H9 (cell line): ENCODE measurements around the gene ARHGAP10. TPM values are rescaled to one million over a fixed set of nuclear protein-coding genes. Genes with fewer than 3 reads are reported as not detected.
A peak's percentile ranks its signal among the peaks of the same experiment; 100 is the strongest.

Source experiments
- DNase-seq: peaks from one replicate; pipeline ENCODE4 v3.0.0-alpha.2; 2017
- H2AFZ ChIP-seq: one replicate; pipeline ENCODE4 v1.6.1; 2013; ENCODE audit warnings: mild to moderate bottlenecking, low read length, control low read depth, moderate library complexity
- H2AK5ac ChIP-seq: 2 replicates; pipeline ENCODE4 v1.6.1; 2013; ENCODE audit warnings: low read length, control low read depth, mixed read lengths; ENCODE audit not compliant: insufficient read length
- H2BK120ac ChIP-seq: one replicate; pipeline ENCODE4 v1.6.1; 2013; ENCODE audit warnings: low read depth, mild to moderate bottlenecking, low read length, control low read depth, inconsistent platforms; ENCODE audit not compliant: poor library complexity, severe bottlenecking
- H2BK12ac ChIP-seq: 2 replicates; pipeline ENCODE4 v1.6.1; 2013; ENCODE audit warnings: low read length, control low read depth, mixed read lengths, low read depth; ENCODE audit not compliant: insufficient read length
- H2BK15ac ChIP-seq: 2 replicates; pipeline ENCODE4 v1.6.1; 2013; ENCODE audit warnings: low read depth, low read length, control low read depth
- H2BK20ac ChIP-seq: one replicate; pipeline ENCODE4 v1.6.1; 2013; ENCODE audit warnings: low read depth, mild to moderate bottlenecking, low read length, control low read depth, inconsistent platforms; ENCODE audit not compliant: poor library complexity, severe bottlenecking
- H2BK5ac ChIP-seq: 2 replicates; pipeline ENCODE4 v1.6.1; 2013; ENCODE audit warnings: low read length, control low read depth, mixed read lengths; ENCODE audit not compliant: insufficient read length
- H3K14ac ChIP-seq: 2 replicates; pipeline ENCODE4 v1.6.1; 2013; ENCODE audit warnings: low read length, control low read depth; ENCODE audit not compliant: insufficient read depth
- H3K18ac ChIP-seq: 2 replicates; pipeline ENCODE4 v1.6.1; 2013; ENCODE audit warnings: low read depth, mild to moderate bottlenecking, mixed read lengths, low read length, control low read depth; ENCODE audit not compliant: insufficient read length
- H3K23ac ChIP-seq: 2 replicates; pipeline ENCODE4 v1.6.1; 2013; ENCODE audit warnings: low read length, control low read depth, mixed read lengths, low read depth; ENCODE audit not compliant: insufficient read length
- H3K23me2 ChIP-seq: 2 replicates; pipeline ENCODE4 v1.6.1; 2013; ENCODE audit warnings: low read depth, mild to moderate bottlenecking, mixed read lengths, low read length, control low read depth; ENCODE audit not compliant: insufficient read length, poor library complexity, severe bottlenecking
- H3K27ac ChIP-seq: 2 replicates; pipeline ENCODE4 v1.5.1; 2013; ENCODE audit warnings: low read length, control low read depth, mixed read lengths, low read depth; ENCODE audit not compliant: insufficient read length
- H3K27me3 ChIP-seq: 2 replicates; pipeline ENCODE4 v1.6.1; 2013; ENCODE audit warnings: low read length, control low read depth, inconsistent platforms; ENCODE audit not compliant: insufficient read depth
- H3K4ac ChIP-seq: 2 replicates; pipeline ENCODE4 v1.6.1; 2013; ENCODE audit warnings: low read depth, mild to moderate bottlenecking, control low read depth, inconsistent platforms, low read length, moderate library complexity
- H3K4me1 ChIP-seq: 2 replicates; pipeline ENCODE4 v1.6.1; 2013; ENCODE audit warnings: low read length, control low read depth, inconsistent platforms; ENCODE audit not compliant: insufficient read depth
- H3K4me2 ChIP-seq: 2 replicates; pipeline ENCODE4 v1.6.1; 2013; ENCODE audit warnings: low read length, control low read depth, mixed read lengths; ENCODE audit not compliant: insufficient read length, insufficient read depth
- H3K56ac ChIP-seq: 2 replicates; pipeline ENCODE4 v1.6.1; 2013; ENCODE audit warnings: low read depth, mild to moderate bottlenecking, mixed read lengths, low read length, control low read depth; ENCODE audit not compliant: insufficient read length
- H3K79me1 ChIP-seq: 2 replicates; pipeline ENCODE4 v1.6.1; 2013; ENCODE audit warnings: low read depth, mild to moderate bottlenecking, moderate library complexity, low read length, control low read depth, inconsistent platforms; ENCODE audit not compliant: insufficient read depth, poor library complexity, severe bottlenecking
- H3K79me2 ChIP-seq: 2 replicates; pipeline ENCODE4 v1.6.1; 2013; ENCODE audit warnings: low read length, control low read depth, inconsistent platforms; ENCODE audit not compliant: insufficient read depth
- H3K9ac ChIP-seq: 2 replicates; pipeline ENCODE4 v1.6.1; 2013; ENCODE audit warnings: low read length, control low read depth, mixed read lengths; ENCODE audit not compliant: insufficient read length; ENCODE audit errors: extremely low read depth
- H3K9me3 ChIP-seq: one replicate; pipeline ENCODE4 v1.6.1; 2013; ENCODE audit warnings: low read depth, low read length, inconsistent platforms; ENCODE audit not compliant: control insufficient read depth
- H3T11ph ChIP-seq: one replicate; pipeline ENCODE4 v1.6.1; 2013; ENCODE audit warnings: mild to moderate bottlenecking, low read length, control low read depth, inconsistent platforms
- H4K20me1 ChIP-seq: one replicate; pipeline ENCODE4 v1.6.1; 2013; ENCODE audit not compliant: control insufficient read depth, insufficient read length, insufficient read depth
- H4K5ac ChIP-seq: 2 replicates; pipeline ENCODE4 v1.6.1; 2013; ENCODE audit warnings: low read depth, mild to moderate bottlenecking, mixed read lengths, low read length, control low read depth; ENCODE audit not compliant: insufficient read length
- H4K8ac ChIP-seq: replicated peaks from 2 replicates; pipeline ENCODE4 v1.6.1; 2013; ENCODE audit warnings: low read length, control low read depth, mixed read lengths, low read depth; ENCODE audit not compliant: insufficient read length
- H4K91ac ChIP-seq: 2 replicates; pipeline ENCODE4 v1.6.1; 2013; ENCODE audit warnings: low read depth, mild to moderate bottlenecking, moderate library complexity, mixed read lengths, low read length, control low read depth; ENCODE audit not compliant: insufficient read length
- H3K27ac Mint-ChIP-seq, 3 experiments: 2 replicates in 2 of 3; 3 replicates in 1 of 3; pipeline ENCODE4 v1.8.0; 2020 to 2021; ENCODE audit warnings: mixed read lengths in 3 of 3, mild to moderate bottlenecking in 1 of 3, moderate library complexity in 1 of 3
- H3K27me3 Mint-ChIP-seq: 2 replicates; pipeline ENCODE4 v1.8.0; 2021; ENCODE audit warnings: low read depth, mild to moderate bottlenecking, moderate library complexity, mixed read lengths
- H3K36me3 Mint-ChIP-seq, 3 experiments: 2 replicates in 2 of 3; 3 replicates in 1 of 3; pipeline ENCODE4 v1.8.0; 2020 to 2021; ENCODE audit warnings: low read depth in 3 of 3, mixed read lengths in 3 of 3; ENCODE audit not compliant: insufficient read depth in 1 of 3
- H3K4me1 Mint-ChIP-seq, 2 experiments: 2 replicates each; pipeline ENCODE4 v1.8.0; 2020; ENCODE audit warnings: mixed read lengths in 2 of 2
- H3K4me3 Mint-ChIP-seq, 2 experiments: 2 replicates in 1 of 2; 3 replicates in 1 of 2; pipeline ENCODE4 v1.8.0; 2020 to 2021; ENCODE audit warnings: mild to moderate bottlenecking in 2 of 2, mixed read lengths in 2 of 2, moderate library complexity in 1 of 2
- H3K9me3 Mint-ChIP-seq, 2 experiments: 2 replicates in 1 of 2; 3 replicates in 1 of 2; pipeline ENCODE4 v1.8.0; 2020; ENCODE audit warnings: mild to moderate bottlenecking in 2 of 2, mixed read lengths in 2 of 2, moderate library complexity in 1 of 2
- WGBS: extraction: QIAGEN DNeasy Blood & Tissue Kit; methylation state at CpG from one replicate; pipeline ENCODE4 v1.1.7; 2013; ENCODE audit warnings: missing lambda C conversion rate, low lambda C conversion rate, mixed read lengths; ENCODE audit not compliant: insufficient read length; ENCODE audit errors: extremely low coverage; 5-methylcytosine and 5-hydroxymethylcytosine counted together
- total RNA-seq: library from RNA; stranded (reverse); gene quantifications from 2 replicates; pipeline ENCODE4 v1.2.1, GENCODE V29; 2021
- TF ChIP-seq, protein P1 (sequence below): fragments of 200-600 bp; sonication (generic); conservative IDR thresholded peaks from 3 replicates; pipeline ENCODE4 v1.8.0; 2021; ENCODE audit warnings: antibody characterized with exemption, mild to moderate bottlenecking

ARHGAP10 gene
- total RNA-seq, 1 experiment from 2014 or later, result 7.8 TPM

DNA sequence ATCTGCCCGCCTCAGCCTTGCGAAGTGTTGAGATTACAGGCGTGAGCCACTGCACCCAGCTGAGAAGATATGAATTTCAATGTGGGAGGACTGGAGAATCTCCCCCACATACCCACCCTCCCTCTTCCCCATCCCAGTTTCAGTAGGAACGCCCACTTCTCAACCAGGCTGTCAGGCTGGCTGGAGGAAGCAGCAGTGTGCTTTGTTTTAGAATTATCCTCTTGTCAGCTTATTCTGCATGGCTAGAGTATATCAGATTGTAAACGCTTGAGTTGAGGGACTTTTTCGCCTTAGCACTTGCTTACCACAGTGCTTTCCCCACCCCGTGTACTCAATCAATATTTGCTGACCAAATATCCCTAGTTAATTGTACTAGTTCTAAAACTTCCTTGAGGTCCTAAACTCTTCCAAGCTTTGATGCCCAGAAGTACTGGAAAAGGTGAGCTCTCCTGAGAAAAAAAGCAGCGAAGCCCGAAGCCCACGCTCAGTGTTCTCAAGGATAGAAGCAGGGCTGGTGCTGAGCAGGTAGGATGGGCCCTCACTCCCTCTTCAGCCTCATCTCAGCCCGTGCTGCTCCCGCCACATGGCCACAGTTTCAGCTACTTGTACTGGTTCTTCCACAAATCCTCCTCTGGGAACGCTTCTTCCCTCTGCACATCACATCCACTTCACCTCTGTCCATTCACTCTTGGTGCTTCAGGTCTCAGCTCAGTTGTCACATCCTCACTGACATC is 7.3 kb upstream of the ARHGAP10 start:
- DNase-seq, result no peak
- H3K79me1 ChIP-seq, result no peaks in the 10 kb centered on the region
- no peak overlapping the region for H2BK15ac ChIP-seq
- no peak overlapping the region for H3K23ac ChIP-seq
- no peak overlapping the region for H4K91ac ChIP-seq
- no peak overlapping the region for H3K4me3 Mint-ChIP-seq
- H3K4me2 ChIP-seq, result no peak overlapping the region
- no peaks in the 10 kb centered on the region for H3K23me2 ChIP-seq
- no peaks in the 10 kb centered on the region for H4K20me1 ChIP-seq
- no peak overlapping the region for H3K4ac ChIP-seq
- H3K9me3 Mint-ChIP-seq, result no peaks in the 10 kb centered on the region
- no peak overlapping the region for H2BK12ac ChIP-seq
- TF ChIP-seq, protein P1, sequence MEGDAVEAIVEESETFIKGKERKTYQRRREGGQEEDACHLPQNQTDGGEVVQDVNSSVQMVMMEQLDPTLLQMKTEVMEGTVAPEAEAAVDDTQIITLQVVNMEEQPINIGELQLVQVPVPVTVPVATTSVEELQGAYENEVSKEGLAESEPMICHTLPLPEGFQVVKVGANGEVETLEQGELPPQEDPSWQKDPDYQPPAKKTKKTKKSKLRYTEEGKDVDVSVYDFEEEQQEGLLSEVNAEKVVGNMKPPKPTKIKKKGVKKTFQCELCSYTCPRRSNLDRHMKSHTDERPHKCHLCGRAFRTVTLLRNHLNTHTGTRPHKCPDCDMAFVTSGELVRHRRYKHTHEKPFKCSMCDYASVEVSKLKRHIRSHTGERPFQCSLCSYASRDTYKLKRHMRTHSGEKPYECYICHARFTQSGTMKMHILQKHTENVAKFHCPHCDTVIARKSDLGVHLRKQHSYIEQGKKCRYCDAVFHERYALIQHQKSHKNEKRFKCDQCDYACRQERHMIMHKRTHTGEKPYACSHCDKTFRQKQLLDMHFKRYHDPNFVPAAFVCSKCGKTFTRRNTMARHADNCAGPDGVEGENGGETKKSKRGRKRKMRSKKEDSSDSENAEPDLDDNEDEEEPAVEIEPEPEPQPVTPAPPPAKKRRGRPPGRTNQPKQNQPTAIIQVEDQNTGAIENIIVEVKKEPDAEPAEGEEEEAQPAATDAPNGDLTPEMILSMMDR, result no peak
- no peak overlapping the region for H2BK5ac ChIP-seq
- H3K9ac ChIP-seq, result no peak overlapping the region
- no peaks in the 10 kb centered on the region; the same call in 1 of the 2 replicates for H3K4me1 ChIP-seq
- H3K27ac ChIP-seq, result no peak overlapping the region
- no peaks in the 10 kb centered on the region for H3K27me3 ChIP-seq
- H3K18ac ChIP-seq, result no peak overlapping the region
- H4K5ac ChIP-seq, result no peak overlapping the region
- no peak overlapping the region for H2AK5ac ChIP-seq
- no peak overlapping the region for H4K8ac ChIP-seq
- no peaks in the 10 kb centered on the region for H3K36me3 Mint-ChIP-seq
- no peak overlapping the region for H2AFZ ChIP-seq
- H3K14ac ChIP-seq, result peak overlapping the region; percentile 19; the same call in 1 of the 2 replicates
- no peak overlapping the region for H2BK20ac ChIP-seq
- no peak overlapping the region for H3T11ph ChIP-seq
- H3K27ac Mint-ChIP-seq, result no peak overlapping the region
- H3K4me1 Mint-ChIP-seq, result peaks cover 6 to 8% of the 10 kb centered on the region in 2 experiments
- no peaks in the 10 kb centered on the region for H3K9me3 ChIP-seq
- no peak overlapping the region for H2BK120ac ChIP-seq
- WGBS, result no CpG with 5 or more reads among the region's 13 CpGs
- no peak overlapping the region for H3K56ac ChIP-seq
- H3K27me3 Mint-ChIP-seq, result peaks cover 20% of the 10 kb centered on the region
- H3K79me2 ChIP-seq, result no peaks in the 10 kb centered on the region
